Measurements from ENCODE around the gene NKAP.
"Not testable (repeated sequence)": the region's sequence is repeated elsewhere in the genome, so short reads cannot be mapped to it uniquely, and the experiment has no call there.

NKAP gene

GRCh38 chrX:119943185-119943988 lies at the start of gene NKAP:
TSS of gene NKAP (minus strand) at chrX:119943751. CDS start at chrX:119943605, 146 bp downstream.
- DNase-seq: peak; percentile 88

- no peak for DNase-seq
Observed at GRCh38 chrX:119991005-119991787, 47.6 kb upstream of the NKAP start.

GRCh38 chrX:119990556-119991004 lies 47.0 kb upstream of the NKAP start:
- no peak for DNase-seq

- no peak for DNase-seq
Observed at GRCh38 chrX:119989905-119990555, 46.5 kb upstream of the NKAP start.

GRCh38 chrX:119986203-119986602 lies 42.7 kb upstream of the NKAP start:
- DNase-seq: no peak

GRCh38 chrX:119984652-119985051 lies 41.1 kb upstream of the NKAP start:
- no peak for DNase-seq

GRCh38 chrX:119983494-119983893 lies 39.9 kb upstream of the NKAP start:
- DNase-seq: no peak

- DNase-seq: no peak
Observed at GRCh38 chrX:119982145-119982544, 38.6 kb upstream of the NKAP start.

GRCh38 chrX:119981286-119982070 lies 37.9 kb upstream of the NKAP start:
- peak; percentile 72 for DNase-seq

- not testable (repeated sequence) for DNase-seq
Observed at GRCh38 chrX:119977172-119977571, 33.6 kb upstream of the NKAP start.

- DNase-seq: no peak
Observed at GRCh38 chrX:119971184-119971583, 27.6 kb upstream of the NKAP start.

- no peak for DNase-seq
Observed at GRCh38 chrX:119970574-119970973, 27.0 kb upstream of the NKAP start.

- not testable (repeated sequence) for DNase-seq
Observed at GRCh38 chrX:119966837-119967236, 23.3 kb upstream of the NKAP start.

- no peak for DNase-seq
Observed at GRCh38 chrX:119960625-119961024, 17.1 kb upstream of the NKAP start.

GRCh38 chrX:119955807-119956570 lies 12.4 kb upstream of the NKAP start:
- not testable (repeated sequence) for DNase-seq

- no peak for DNase-seq
Observed at GRCh38 chrX:119954374-119954773, 10.8 kb upstream of the NKAP start.

GRCh38 chrX:119948381-119948780 lies 4.8 kb upstream of the NKAP start:
- no peak for DNase-seq

- DNase-seq: no peak
Observed at GRCh38 chrX:119945481-119945880, 1.9 kb upstream of the NKAP start.

GRCh38 chrX:119942831-119943184 lies 743 bp downstream of the NKAP start:
- DNase-seq: no peak

- no peak for DNase-seq
Observed at GRCh38 chrX:119942173-119942819, 1.3 kb downstream of the NKAP start.

GRCh38 chrX:119941336-119941735 lies 2.2 kb downstream of the NKAP start:
- DNase-seq: no peak
